GM21381 (cell line): ENCODE measurements around the gene ZNF429.
"Not testable (repeated sequence)": the region's sequence is repeated elsewhere in the genome, so short reads cannot be mapped to it uniquely, and the experiment has no call there.

Experiments
- ATAC-seq: cut with Tn5 transposase; IDR thresholded peaks from one replicate; pipeline ENCODE4 v1.9.1; 2021; ENCODE audit warnings: mild to moderate bottlenecking, moderate library complexity; ENCODE audit not compliant: unreplicated experiment

The ZNF429 gene

GRCh38 chr19:21512609-21513008 is 7.2 kb downstream of the ZNF429 start:
- not testable (repeated sequence) for ATAC-seq

- no peak for ATAC-seq
Measured at GRCh38 chr19:21513651-21514050, 8.2 kb downstream of the ZNF429 start.

- no peak for ATAC-seq
Measured at GRCh38 chr19:21519488-21519887, 14.1 kb downstream of the ZNF429 start.

GRCh38 chr19:21532904-21533303 is 27.5 kb downstream of the ZNF429 start:
- ATAC-seq: no peak

GRCh38 chr19:21536741-21537290 is 31.4 kb downstream of the ZNF429 start:
- ATAC-seq: not testable (repeated sequence)

- no peak for ATAC-seq
Measured at GRCh38 chr19:21559444-21559843, 54.0 kb downstream of the ZNF429 start.

- no peak for ATAC-seq
Measured at GRCh38 chr19:21564406-21564805, 59.0 kb downstream of the ZNF429 start.

GRCh38 chr19:21566073-21566472 is 60.7 kb downstream of the ZNF429 start:
- no peak for ATAC-seq

GRCh38 chr19:21567806-21568205 is 62.4 kb downstream of the ZNF429 start:
- ATAC-seq: not testable (repeated sequence)

- ATAC-seq: no peak
Measured at GRCh38 chr19:21568816-21569493, 63.6 kb downstream of the ZNF429 start.

- no peak for ATAC-seq
Measured at GRCh38 chr19:21569494-21569865, 64.1 kb downstream of the ZNF429 start.

- no peak for ATAC-seq
Measured at GRCh38 chr19:21571316-21571715, 65.9 kb downstream of the ZNF429 start.

- ATAC-seq: no peak
Measured at GRCh38 chr19:21574607-21575006, 69.2 kb downstream of the ZNF429 start.

GRCh38 chr19:21576481-21576880 is 71.1 kb downstream of the ZNF429 start:
- no peak for ATAC-seq

GRCh38 chr19:21580101-21580500 is 74.7 kb downstream of the ZNF429 start:
- ATAC-seq: no peak

- ATAC-seq: no peak
Measured at GRCh38 chr19:21580818-21581217, 75.4 kb downstream of the ZNF429 start.

GRCh38 chr19:21581646-21582240 is 76.3 kb downstream of the ZNF429 start:
- ATAC-seq: no peak

GRCh38 chr19:21584537-21584936 is 79.1 kb downstream of the ZNF429 start:
- ATAC-seq: no peak

GRCh38 chr19:21585281-21585890 is 80.0 kb downstream of the ZNF429 start:
- ATAC-seq: no peak

GRCh38 chr19:21586311-21587116 is 81.1 kb downstream of the ZNF429 start:
- no peak for ATAC-seq

- ATAC-seq: no peak
Measured at GRCh38 chr19:21587117-21587461, 81.7 kb downstream of the ZNF429 start.
